K562 (cell line): ENCODE results near the gene LILRA2.

Experiments
- HSF4 ChIP-seq: fragments of 250-450 bp; sonication (Bioruptor Pico); IDR thresholded peaks from 2 replicates; pipeline ENCODE4 v2.1.2; 2022; ENCODE audit warnings: mild to moderate bottlenecking, moderate library complexity, borderline replicate concordance
- NFE2L1 ChIP-seq: fragments of 450-650 bp; IDR thresholded peaks from 2 replicates; pipeline ENCODE4 v1.6.1; 2016; ENCODE audit warnings: missing genetic modification characterization, low read depth, mild to moderate bottlenecking, missing compliant biosample characterization, moderate library complexity, borderline replicate concordance
- NR3C1 ChIP-seq: sonication (generic); formaldehyde crosslinking; IDR thresholded peaks from 2 replicates; pipeline ENCODE4 v1.8.1; 2022; ENCODE audit warnings: missing genetic modification reagents
- SMARCE1 ChIP-seq: fragments of 450-650 bp; IDR thresholded peaks from 2 replicates; pipeline ENCODE4 v1.7.1; 2016; ENCODE audit warnings: mild to moderate bottlenecking
- SRSF9 ChIP-seq: fragments of 200-400 bp; formaldehyde crosslinking; IDR thresholded peaks from 2 replicates; pipeline ENCODE4 v1.6.1; 2017; ENCODE audit warnings: low read depth, low read length, borderline replicate concordance
- TF ChIP-seq, protein P1 (sequence below): fragments of 250-450 bp; sonication (Bioruptor Pico); IDR thresholded peaks from 2 replicates; pipeline ENCODE4 v1.8.0; 2022; ENCODE audit warnings: inconsistent platforms, mild to moderate bottlenecking, moderate library complexity, borderline replicate concordance

GRCh38 chr19:54525636-54526035 is 48.0 kb upstream of the LILRA2 start:
- TF ChIP-seq, protein P1, sequence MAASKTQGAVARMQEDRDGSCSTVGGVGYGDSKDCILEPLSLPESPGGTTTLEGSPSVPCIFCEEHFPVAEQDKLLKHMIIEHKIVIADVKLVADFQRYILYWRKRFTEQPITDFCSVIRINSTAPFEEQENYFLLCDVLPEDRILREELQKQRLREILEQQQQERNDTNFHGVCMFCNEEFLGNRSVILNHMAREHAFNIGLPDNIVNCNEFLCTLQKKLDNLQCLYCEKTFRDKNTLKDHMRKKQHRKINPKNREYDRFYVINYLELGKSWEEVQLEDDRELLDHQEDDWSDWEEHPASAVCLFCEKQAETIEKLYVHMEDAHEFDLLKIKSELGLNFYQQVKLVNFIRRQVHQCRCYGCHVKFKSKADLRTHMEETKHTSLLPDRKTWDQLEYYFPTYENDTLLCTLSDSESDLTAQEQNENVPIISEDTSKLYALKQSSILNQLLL (CRISPR knock-in tag) = no peak
- TF ChIP-seq NFE2L1 (no peak), SMARCE1 (no peak), SRSF9 (no peak), NR3C1 (CRISPR knock-in tag) (no peak), HSF4 (no peak)
